WTC11 (cell line): ENCODE data around the gene NUDT8.

Experiments used
- CBFB ChIP-seq: sonication (generic); formaldehyde crosslinking; IDR thresholded peaks from 2 replicates; pipeline ENCODE4 v1.8.1; 2022; ENCODE audit warnings: mild to moderate bottlenecking, low read depth, missing genetic modification reagents
- CTCF ChIP-seq: fragments of 200-600 bp; IDR thresholded peaks from 2 replicates; pipeline ENCODE4 v1.8.0; 2022; ENCODE audit warnings: antibody characterized with exemption
- E2F1 ChIP-seq: sonication (generic); formaldehyde crosslinking; IDR thresholded peaks from 2 replicates; pipeline ENCODE4 v1.8.0; 2022; ENCODE audit warnings: mild to moderate bottlenecking, missing genetic modification reagents
- ETV6 ChIP-seq: sonication (generic); formaldehyde crosslinking; IDR thresholded peaks from 2 replicates; pipeline ENCODE4 v1.8.1; 2022; ENCODE audit warnings: mild to moderate bottlenecking, missing genetic modification reagents
- NFE2L1 ChIP-seq: sonication (generic); formaldehyde crosslinking; IDR thresholded peaks from 2 replicates; pipeline ENCODE4 v1.8.1; 2023; ENCODE audit warnings: missing genetic modification reagents
- NR3C1 ChIP-seq: sonication (generic); formaldehyde crosslinking; conservative IDR thresholded peaks from 2 replicates; pipeline ENCODE4 v1.8.1; 2023; ENCODE audit warnings: low read depth, mild to moderate bottlenecking, missing genetic modification reagents
- ZNF263 ChIP-seq: sonication (generic); formaldehyde crosslinking; IDR thresholded peaks from 2 replicates; pipeline ENCODE4 v1.8.1; 2022; ENCODE audit warnings: low read depth, mild to moderate bottlenecking, moderate library complexity, missing genetic modification reagents
- ZNF317 ChIP-seq: sonication (generic); formaldehyde crosslinking; IDR thresholded peaks from 2 replicates; pipeline ENCODE4 v1.8.1; 2023; ENCODE audit warnings: low read depth, mild to moderate bottlenecking, moderate library complexity, missing genetic modification reagents, borderline replicate concordance
- TF ChIP-seq, protein P1 (sequence below): sonication (generic); formaldehyde crosslinking; IDR thresholded peaks from 2 replicates; pipeline ENCODE4 v1.8.0; 2023; ENCODE audit warnings: missing genetic modification reagents

DNA sequence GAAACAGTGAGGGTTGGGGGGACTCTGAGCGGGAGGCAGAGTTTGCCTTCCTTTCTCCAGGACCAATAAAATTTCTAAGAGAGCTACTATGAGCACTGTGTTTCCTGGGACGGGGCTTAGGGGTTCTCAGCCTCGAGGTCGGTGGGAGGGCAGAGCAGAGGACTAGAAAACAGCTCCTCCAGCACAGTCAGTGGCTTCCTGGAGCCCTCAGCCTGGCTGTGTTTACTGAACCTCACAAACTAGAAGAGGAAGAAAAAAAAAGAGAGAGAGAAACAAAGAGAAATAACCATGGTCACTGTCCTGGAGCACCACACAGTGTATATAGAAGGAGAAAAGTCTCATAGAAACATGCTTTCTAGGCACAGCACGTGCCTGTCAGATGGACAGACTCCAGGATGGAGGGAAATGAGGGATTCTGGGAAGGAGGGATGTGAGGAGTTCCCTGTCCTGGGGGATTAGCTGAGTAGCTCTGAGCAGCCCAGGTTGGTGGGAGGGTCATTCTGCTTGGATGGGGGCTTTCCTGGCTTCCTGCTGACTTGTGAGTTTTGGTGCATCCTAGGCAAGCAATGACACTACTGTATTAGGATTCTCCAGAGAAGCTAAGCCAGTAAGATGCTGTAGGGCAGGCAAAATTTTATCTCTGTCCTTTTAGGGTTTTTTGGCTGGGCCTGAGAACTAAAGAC is 43.0 kb downstream of the NUDT8 start:
- TF ChIP-seq ZNF317 (CRISPR knock-in tag) (no peak), NFE2L1 (CRISPR knock-in tag) (no peak), CTCF (no peak), CBFB (no peak), E2F1 (CRISPR knock-in tag) (no peak), ETV6 (CRISPR knock-in tag) (no peak), ZNF263 (CRISPR knock-in tag) (no peak), NR3C1 (no peak)
- TF ChIP-seq, protein P1, sequence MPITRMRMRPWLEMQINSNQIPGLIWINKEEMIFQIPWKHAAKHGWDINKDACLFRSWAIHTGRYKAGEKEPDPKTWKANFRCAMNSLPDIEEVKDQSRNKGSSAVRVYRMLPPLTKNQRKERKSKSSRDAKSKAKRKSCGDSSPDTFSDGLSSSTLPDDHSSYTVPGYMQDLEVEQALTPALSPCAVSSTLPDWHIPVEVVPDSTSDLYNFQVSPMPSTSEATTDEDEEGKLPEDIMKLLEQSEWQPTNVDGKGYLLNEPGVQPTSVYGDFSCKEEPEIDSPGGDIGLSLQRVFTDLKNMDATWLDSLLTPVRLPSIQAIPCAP (CRISPR knock-in tag) = no peak
